NCI-H82 treated with DMSO at 0.1 percent for 48 hours (cell line): ENCODE results near the gene BCCIP.

ENCODE experiments used
- DNase-seq: peaks from one replicate; lab custom pipeline; 2025; ENCODE audit not compliant: unreplicated experiment; lab: John Stamatoyannopoulos, UW

BCCIP gene

DNA sequence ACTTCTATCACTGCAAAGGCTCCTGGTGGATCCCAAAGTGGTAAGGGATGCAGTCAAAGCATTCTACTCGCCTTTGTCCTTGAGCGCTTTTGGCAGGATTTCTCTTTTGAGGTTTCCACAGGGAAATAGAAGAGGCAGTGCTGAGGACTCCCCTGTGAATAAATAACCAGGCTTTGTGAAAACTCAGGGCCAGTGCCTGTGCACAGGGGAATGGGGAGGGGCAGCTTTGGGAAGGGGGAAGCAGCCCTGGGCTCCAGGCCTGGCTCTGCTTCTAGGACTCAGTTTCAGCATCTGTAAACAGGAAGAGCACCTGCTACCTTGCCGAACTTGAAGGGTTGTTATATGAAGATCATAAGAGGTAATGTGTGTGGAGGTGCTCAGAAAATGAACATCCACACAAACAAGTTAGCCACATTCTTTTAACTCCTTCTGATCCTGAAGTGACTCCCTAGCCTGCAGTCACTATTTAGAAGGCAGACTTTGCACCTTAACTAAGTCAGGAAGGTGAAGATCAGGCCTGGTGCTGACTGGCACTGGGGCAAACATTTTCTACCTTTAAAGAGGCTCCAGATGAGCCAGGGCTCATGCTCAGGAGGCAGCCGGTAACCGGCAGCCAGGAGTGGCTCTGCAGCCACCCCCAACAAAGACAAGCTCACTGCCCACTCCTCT is 25.2 kb upstream of the BCCIP start:
- DNase-seq = no peak

DNA sequence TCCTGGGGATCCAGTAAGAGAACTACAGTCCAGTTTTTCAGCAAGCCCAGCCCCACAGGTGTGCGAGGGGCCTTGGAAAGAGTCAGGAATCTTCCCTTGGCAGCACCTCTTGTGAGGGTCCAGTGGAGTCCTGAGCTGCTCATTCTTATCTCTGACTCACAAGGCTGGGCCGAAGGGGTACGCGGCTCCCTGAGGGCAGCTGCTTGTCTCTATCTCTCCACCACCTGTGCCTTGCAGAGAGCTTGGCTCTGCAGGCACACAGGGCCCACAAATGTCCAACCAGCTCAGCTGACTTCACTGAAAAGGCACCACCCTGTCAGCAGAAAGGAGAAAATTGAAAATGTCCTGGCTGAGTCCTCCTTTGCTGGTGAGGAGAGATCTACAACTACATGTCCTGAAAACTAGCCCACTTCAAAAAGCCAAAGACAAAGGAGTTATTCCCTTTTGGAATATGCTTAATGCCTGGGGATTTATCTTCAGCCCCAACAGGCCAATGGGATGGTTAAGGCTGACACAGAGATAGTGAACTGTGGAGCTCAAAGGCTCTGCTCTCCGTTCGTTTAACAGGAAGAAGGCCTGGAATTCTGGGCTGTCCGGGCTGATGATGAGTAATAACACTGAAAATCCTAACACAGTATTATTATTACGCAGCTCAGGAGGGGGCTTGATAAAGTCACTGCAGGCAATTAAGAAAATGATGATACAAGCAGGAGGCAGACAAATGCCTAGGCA is 23.7 kb upstream of the BCCIP start:
- no peak for DNase-seq

DNA sequence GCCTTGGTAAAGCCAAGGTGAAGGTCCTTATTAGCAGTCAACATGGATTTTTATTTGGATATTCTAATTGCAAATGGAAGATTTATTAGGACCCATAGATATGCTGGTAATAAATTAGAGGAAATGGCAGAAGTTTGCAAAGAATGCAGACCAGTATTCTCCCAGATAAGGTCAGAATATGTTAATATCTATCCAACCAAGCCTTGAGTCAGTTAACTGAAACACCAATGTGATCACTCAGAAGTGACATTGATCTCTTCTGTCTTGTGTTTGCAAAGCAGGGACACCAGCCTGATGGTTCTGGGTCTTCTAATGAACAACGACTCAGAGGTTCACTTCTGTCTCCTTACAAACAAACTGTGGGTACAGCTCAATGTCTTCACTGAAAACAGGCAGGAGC is 21.8 kb upstream of the BCCIP start:
- no peak for DNase-seq

DNA sequence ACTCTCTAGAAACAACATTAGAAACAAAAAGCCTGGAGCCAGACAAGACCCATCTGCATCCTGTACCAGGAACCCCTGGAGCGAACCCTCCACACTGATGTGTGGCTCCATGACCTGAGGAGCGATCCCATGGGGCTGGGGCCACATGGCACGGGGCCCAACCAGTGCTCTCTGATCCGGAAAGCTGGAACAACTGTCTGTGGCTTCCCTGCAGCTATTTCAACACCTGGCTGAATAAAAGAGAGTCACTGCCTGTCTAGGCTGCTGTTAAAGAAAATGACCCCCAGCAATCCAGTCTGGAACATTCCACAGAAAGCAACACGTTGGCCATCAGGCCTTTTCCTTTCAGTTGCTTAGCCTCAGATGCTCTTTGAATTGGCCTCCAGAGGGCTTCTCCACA is 21.2 kb upstream of the BCCIP start:
- DNase-seq = no peak

DNA sequence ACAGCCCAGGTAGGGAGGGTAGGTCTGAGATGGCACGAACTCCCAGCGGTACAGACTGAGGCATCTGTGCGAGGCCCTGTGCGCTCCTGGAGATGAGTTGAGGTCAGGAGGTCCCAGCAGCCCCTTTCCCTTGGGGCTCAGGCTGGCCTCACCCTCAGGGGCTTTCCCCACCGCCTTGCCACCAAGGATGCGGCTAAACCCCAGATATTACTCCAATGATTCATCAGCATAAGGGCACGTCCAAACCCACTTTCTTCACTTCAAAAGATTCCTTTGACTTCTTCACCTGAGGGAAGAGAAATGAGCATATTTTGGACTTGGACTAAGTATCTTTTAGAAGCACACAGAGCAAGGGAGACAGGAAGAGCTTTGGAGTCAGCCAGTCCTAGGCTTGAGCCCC is 20.6 kb upstream of the BCCIP start:
- no peak for DNase-seq

DNA sequence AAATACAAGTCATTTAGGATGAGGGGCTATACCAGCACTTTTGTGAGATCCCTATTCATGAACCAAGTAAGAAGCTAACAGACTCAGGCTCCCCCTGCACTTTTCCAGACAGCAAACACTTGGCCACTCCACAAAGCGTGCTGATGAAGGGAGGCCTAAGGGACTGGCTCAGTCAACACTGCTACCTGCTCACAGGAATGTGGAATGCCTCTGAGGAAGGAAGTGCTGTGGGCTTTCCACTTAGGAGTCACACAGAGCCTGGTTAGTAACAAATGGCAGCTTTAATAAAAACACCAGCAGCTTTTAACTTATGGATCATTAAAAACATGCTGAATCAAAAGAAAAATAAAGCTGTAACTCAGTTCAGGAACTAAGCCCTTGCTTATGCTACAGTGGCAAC is 15.3 kb upstream of the BCCIP start:
- no peak for DNase-seq

DNA sequence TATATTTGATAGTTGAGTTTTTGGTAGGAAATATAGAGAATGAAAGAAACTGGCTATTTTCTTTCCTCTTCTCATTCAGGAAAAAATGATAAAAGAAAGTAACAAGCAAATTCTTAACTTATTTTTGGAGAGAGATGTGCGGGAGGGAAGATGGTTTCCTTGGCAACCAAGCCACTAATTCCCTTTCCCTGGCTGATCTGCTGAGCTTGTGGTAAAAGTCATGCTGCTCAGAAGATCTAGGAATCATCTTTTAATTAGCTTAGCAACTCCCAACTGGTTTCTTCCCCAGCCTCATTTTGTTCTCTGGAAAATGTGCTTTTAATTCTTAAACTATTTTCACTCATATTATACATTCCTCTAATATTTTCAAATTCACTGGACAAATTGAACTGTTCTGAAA is 12.1 kb upstream of the BCCIP start:
- DNase-seq = peak; percentile 88

DNA sequence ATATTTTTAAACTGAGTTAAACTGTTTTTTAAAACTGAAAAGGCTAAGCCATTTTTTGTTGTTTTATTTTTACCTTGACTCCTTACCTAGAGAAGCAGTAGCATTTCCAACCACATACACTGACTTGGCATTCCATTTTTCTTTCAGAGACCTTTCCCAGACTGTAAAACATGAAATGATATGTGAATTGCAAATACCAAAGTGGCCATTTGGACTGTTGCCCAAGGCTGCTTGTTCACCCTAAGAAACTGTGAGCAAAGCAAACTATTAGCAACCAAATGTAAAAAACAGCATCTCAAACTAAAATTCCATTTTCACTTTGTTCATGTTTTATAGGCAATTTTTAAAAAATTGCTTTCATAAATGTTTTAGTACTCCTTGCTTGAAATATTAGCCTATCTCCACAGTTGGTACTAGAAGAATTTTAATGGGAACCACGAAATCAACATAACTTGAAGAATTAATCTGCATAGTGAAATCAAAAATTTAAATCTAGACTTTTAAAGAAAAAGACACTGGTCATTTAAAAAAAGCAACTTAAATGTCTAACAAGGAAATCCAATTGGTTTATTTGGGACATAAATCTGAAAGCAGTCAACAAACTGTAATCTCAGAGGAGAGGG is 11.1 kb upstream of the BCCIP start:
- DNase-seq = no peak

DNA sequence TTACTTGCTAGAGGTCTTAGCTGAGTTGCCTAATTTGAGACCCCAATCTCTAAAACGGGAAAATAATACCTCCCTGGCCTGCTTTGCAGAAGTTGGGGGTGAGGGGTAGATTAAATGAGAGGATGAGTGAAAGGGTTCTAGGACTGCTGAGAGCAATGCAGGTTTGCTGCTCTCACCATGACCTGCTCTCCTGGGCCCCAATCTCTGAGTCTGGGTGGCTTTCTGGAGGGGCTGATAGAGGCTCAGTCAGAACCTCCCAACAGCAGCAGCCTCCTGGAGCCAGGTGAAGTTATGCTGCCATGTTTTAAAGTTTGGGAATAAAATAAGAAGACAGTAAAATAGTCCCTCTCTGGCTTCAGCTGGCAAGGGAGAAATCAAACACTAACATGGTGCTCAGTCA is 7.6 kb upstream of the BCCIP start:
- no peak for DNase-seq

DNA sequence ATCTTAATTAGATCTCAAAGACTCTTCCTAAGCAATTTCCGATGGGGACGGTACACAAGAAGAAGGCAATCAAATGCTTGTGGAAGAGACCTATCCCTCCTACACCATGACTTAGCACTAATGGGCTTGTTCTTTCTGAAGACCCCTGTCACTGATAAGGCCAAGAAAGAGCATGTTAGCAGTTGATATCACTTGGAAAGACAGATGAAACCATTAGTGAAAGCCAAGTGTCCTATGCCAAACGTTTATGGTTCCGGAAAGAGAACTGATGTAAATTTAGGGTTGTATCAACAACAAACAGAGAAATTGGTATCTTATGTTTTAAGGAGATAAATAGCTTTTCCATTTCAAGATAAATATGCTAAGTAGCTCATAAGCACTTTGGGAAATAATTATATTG is 6.8 kb upstream of the BCCIP start:
- no peak for DNase-seq

DNA sequence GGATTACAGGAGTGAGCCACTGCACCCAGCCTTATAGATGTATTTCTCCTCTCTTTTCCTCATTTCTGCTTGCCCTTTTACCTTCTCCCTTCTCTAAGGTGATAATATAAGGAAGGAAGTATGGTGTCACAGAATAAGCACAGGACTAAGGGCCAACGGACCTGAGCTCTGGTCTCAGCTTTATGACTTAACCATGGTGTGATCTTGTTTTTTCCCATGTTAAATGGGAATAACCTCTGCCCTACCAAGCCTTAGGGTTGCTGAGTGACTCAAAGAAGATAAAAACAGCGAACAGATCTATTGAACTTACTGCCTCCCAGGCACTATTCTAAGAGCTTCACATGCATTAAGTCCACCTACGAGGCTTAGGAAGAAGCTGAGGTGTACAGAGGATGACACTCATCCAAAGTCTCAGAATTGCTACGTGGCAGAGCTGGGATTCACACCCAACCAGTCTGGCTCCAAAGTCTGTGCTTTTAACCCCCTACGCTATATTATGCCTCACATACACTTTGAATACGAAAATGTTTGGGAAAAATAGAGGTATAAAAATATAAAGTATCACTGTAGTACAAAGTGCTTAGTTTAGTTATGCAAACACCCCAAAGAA is 5.9 kb upstream of the BCCIP start:
- no peak for DNase-seq

DNA sequence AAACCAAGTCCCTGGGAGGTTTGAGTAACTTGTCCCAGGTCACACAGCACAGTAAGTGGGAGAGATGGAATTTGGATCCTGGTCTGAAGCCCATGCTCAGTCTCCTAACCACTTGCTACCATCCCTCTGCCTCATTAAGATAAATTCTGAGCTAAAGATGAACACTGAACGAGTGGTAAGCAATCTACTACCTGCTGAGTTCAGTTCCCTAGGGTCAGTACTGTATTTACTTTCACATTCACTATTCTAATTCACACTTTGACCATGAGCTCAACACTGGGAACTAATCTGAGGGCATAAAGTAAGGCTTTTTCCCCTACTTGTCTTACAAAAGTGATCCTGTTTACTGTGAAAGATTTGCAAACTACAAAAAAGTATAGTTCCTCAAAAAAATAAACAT is 2.6 kb upstream of the BCCIP start:
- DNase-seq = no peak

DNA sequence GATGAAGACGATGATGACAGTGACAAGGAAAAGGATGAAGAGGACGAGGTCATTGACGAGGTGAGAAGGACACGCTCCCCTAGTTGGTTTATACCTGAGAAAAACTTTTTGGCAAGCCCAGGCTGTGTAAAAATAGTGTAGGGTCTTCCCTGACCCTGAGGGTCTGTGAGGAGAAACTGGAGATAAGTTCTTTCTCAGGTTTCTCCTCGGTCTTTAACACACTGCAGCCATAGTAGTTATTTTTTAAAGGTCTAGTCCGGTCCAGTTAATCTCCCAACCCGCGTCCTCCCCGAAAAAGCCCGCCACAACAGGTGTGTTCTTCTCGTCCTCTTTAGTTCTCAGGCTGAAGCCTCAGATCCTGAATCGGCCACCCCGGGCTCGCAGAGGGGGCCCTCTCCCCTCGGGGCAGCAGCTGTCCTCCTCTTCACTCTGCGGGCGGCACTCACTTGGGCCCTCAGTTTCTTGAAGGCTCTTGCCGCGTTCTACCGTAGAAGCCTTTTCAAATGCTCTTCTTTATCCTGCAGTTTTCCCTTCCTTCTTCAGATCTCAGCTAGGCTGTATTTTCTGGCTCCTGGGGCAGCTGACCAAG is 411 bp downstream of the BCCIP start:
- DNase-seq = no peak

DNA sequence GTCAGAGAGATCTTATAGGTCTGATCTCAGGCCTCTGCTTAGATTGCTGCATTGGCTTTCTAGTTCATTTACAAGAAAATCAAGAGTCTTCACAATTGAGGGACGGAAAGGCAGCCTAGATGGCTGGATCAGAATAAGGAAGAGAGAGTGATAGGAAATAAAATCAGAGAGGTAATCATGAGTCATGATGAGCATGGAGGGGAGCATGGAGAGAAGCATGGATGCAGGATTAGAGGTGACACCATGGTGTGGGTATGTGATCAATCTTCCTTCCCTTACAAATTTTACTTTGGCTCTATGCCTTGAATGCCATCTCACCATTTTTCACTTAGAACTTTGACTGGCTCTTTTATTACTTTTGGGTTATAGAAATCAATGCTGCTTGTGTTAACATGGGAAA is 1.4 kb downstream of the BCCIP start:
- no peak for DNase-seq

DNA sequence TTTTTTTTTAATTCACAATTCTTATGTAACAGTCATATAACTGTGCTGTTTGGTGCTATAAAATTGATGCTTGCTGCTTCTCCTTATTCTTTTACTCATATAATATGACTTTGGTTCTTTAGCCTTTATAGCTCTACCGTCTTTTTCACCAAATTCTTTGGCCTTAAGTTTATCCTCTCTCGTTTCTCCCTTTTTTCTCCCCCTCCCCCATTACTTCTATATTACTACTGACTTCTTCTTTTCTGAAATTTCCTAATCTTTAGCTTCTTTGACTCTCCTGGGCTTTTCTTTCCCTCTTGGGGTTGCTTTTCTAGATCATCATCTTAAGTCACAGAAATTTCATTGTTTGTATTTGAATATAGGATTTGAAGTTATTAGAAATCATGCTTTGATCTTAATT is 3.8 kb downstream of the BCCIP start:
- no peak for DNase-seq

DNA sequence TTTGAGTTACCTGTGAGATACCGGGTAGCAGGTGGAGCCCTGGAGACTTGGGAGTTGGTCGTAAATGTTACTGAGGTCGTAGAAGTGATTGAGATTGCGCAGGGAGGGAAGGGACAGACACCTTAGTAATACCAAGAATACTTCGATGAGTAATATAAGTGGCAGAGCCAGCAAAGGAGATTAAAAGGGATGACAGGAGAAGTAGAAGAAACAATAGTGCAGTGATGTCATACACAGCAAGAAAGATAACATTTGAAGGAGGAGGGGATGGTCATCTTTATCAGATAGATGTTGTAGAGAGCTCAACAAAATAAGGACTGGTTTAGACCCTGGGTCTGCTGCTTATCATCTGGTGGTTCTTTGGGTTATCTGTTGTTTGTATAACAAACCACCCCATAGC is 5.0 kb downstream of the BCCIP start:
- DNase-seq = no peak

DNA sequence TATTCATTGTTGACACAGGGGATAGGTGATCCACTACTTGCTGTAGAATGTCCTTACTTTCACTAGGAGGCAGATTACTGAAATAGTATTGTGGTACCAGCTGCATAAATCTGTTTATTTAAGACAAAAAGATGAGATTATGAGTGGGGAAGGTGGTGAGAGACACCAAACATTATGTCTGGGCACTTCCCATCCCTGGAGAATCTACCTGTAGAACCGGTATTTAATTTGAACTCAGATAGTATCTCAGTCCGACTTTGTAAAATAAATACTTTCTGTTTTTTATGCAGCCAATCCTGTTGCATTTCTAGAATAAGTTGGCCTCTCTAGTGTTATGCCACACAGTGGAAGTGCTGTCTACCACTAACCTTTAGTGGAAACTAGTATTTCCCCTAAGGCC is 13.4 kb downstream of the BCCIP start:
- no peak for DNase-seq

DNA sequence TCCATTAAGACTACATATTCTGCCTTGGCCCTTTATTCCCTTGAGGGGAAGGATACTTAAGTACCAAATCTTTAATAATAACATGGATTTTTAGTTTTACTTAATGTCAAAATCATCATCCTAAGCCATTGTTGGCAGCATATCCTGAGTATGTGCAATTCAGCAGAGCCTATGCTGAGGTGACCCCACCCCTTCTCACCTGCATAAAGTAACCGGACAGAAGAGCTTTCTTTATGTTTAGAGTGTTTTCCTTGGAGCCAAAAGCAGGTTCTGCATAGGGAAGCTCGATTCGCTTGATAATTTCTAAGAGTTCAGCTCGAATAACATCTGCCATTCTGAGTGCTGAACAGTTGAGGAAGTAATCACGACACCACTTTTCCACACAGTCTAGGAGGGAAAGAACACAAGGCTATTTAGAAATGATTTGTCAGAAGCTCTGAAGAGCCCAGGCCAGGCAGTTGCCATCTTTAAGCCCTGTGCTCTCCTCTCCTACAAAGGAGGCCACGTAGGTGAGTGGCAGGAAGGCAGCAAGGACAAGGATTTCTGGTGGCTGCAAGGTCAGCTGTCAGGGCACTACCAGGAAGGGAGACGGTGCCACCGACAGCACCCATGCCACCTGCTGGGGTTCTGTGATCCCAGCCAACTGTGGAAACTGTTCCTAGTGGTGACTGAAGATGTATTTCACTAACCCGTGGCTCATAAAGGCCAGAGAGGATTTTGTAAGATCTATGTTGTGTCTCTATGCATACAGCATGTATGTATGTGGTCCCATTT is 15.6 kb downstream of the BCCIP start:
- no peak for DNase-seq

DNA sequence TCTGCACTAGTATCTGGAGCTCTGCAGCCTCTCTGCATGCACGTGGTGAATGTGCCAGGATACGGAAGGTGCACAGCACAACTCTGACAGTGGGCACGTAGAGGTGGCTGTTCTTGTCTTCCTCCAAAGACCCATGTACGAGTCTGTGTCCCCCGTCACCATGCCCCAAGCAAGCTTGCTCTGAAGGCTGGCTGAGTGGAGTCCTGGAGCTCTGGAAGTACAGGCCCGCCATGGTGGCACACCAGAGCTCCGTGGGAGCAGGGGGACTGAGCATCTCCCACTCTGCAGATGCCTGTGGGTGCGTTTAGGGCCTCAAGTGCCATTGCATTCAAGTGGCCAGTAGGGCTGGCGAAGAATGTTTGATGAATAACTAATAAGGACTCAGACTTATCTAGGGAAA is 17.1 kb downstream of the BCCIP start:
- DNase-seq = no peak

DNA sequence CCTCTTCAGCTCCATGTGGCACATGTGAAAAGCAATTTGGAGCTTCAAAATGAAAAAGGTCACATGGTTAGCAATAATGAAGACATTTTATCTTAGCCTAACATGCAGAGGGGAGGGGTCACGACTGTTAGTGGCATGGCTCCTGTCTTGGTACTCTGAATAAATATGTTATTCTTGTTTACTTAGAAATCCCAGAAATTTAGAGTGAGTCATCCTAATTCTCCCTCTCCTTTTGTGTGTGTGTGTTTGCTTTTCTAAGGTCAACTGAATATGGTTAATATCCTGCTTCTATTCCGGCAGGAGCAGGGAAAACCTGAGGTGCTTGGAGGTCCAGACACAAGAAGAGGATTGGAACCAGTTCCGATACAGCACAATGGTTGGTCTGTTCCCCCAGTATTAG is 17.6 kb downstream of the BCCIP start:
- no peak for DNase-seq
